HG02623 (cell line): ENCODE results near the gene ASTN2.

ENCODE experiments used
- ATAC-seq: cut with Tn5 transposase; IDR thresholded peaks from one replicate; pipeline ENCODE4 v1.9.1; 2021; ENCODE audit warnings: moderate library complexity; ENCODE audit not compliant: unreplicated experiment

The ASTN2 gene

GRCh38 chr9:116501871-116502270 is 913.0 kb downstream of the ASTN2 start:
- no peak for ATAC-seq

GRCh38 chr9:116499986-116500871 is 914.6 kb downstream of the ASTN2 start:
- no peak for ATAC-seq

GRCh38 chr9:116499434-116499833 is 915.4 kb downstream of the ASTN2 start:
- ATAC-seq, result no peak

GRCh38 chr9:116497095-116497890 is 917.6 kb downstream of the ASTN2 start:
- ATAC-seq, result no peak

GRCh38 chr9:116496167-116496566 is 918.7 kb downstream of the ASTN2 start:
- no peak for ATAC-seq

- no peak for ATAC-seq
Measured at GRCh38 chr9:116495725-116496124, 919.1 kb downstream of the ASTN2 start.

GRCh38 chr9:116494815-116495634 is 919.8 kb downstream of the ASTN2 start:
- no peak for ATAC-seq

GRCh38 chr9:116493183-116493860 is 921.5 kb downstream of the ASTN2 start:
- ATAC-seq, result no peak

GRCh38 chr9:116491659-116492058 is 923.2 kb downstream of the ASTN2 start:
- no peak for ATAC-seq

- ATAC-seq, result no peak
Measured at GRCh38 chr9:116491219-116491618, 923.6 kb downstream of the ASTN2 start.

- no peak for ATAC-seq
Measured at GRCh38 chr9:116490321-116490720, 924.5 kb downstream of the ASTN2 start.

- no peak for ATAC-seq
Measured at GRCh38 chr9:116488373-116488772, 926.5 kb downstream of the ASTN2 start.

- ATAC-seq, result no peak
Measured at GRCh38 chr9:116484492-116485061, 930.3 kb downstream of the ASTN2 start.

GRCh38 chr9:116483622-116484491 is 931.0 kb downstream of the ASTN2 start:
- ATAC-seq, result no peak

GRCh38 chr9:116482740-116483139 is 932.1 kb downstream of the ASTN2 start:
- ATAC-seq, result no peak

GRCh38 chr9:116480700-116481099 is 934.2 kb downstream of the ASTN2 start:
- no peak for ATAC-seq

GRCh38 chr9:116479967-116480366 is 934.9 kb downstream of the ASTN2 start:
- no peak for ATAC-seq

GRCh38 chr9:116479056-116479544 is 935.8 kb downstream of the ASTN2 start:
- no peak for ATAC-seq

GRCh38 chr9:116477584-116478141 is 937.2 kb downstream of the ASTN2 start:
- no peak for ATAC-seq
